Liver (tissue), 10 donors: Measurements from ENCODE around the gene UBE2K. TPM values are rescaled to one million over a fixed set of nuclear protein-coding genes. Genes with fewer than 3 reads are reported as not detected.

Experiments used
- DNase-seq: peaks from one replicate; pipeline ENCODE4 v3.0.0-alpha.2; 2017; ENCODE audit warnings: low spot score
- H3K27ac ChIP-seq, 2 donors: one replicate each; pipeline ENCODE4 v1.7.0; 2013; ENCODE audit warnings: inconsistent platforms in 2 of 2, low read length in 2 of 2, control low read depth in 1 of 2, low read depth in 1 of 2, mild to moderate bottlenecking in 1 of 2
- H3K27me3 ChIP-seq, 4 donors: one replicate each; pipeline versions ENCODE4 v1.6.1 to v1.7.0; 2013; ENCODE audit warnings: low read length in 3 of 4, inconsistent platforms in 1 of 4, mild to moderate bottlenecking in 1 of 4, moderate library complexity in 1 of 4; ENCODE audit not compliant: control insufficient read depth in 4 of 4, insufficient read depth in 4 of 4
- H3K36me3 ChIP-seq, 4 donors: one replicate each; pipeline versions ENCODE4 v1.6.1 to v1.7.0; 2013; ENCODE audit warnings: low read length in 3 of 4, mild to moderate bottlenecking in 3 of 4, low read depth in 1 of 4, moderate library complexity in 1 of 4; ENCODE audit not compliant: control insufficient read depth in 4 of 4, insufficient read depth in 3 of 4
- H3K4me1 ChIP-seq, 4 donors: one replicate each; pipeline versions ENCODE4 v1.6.1 to v1.7.0; 2013; ENCODE audit warnings: low read length in 3 of 4, mild to moderate bottlenecking in 3 of 4, moderate library complexity in 1 of 4; ENCODE audit not compliant: control insufficient read depth in 4 of 4, insufficient read depth in 4 of 4
- H3K4me3 ChIP-seq, 3 donors: one replicate each; pipeline versions ENCODE4 v1.6.1 to v1.7.0; 2013; ENCODE audit warnings: low read length in 3 of 3, control low read depth in 1 of 3, low read depth in 1 of 3, mild to moderate bottlenecking in 1 of 3
- H3K9ac ChIP-seq, 2 donors: one replicate each; pipeline ENCODE4 v1.7.0; 2013; ENCODE audit warnings: low read length in 2 of 2, mild to moderate bottlenecking in 2 of 2, moderate library complexity in 2 of 2, control low read depth in 1 of 2, low read depth in 1 of 2
- H3K9me3 ChIP-seq, 4 donors: one replicate each; pipeline versions ENCODE4 v1.6.1 to v1.7.0; 2013; ENCODE audit warnings: low read length in 3 of 4; ENCODE audit not compliant: control insufficient read depth in 4 of 4
- FOXA1 ChIP-seq: IDR thresholded peaks from 2 replicates; pipeline ENCODE4 v1.6.1; 2016; ENCODE audit warnings: antibody characterized with exemption
- GABPA ChIP-seq, 2 donors: IDR thresholded peaks in 1 of 2; conservative IDR thresholded peaks in 1 of 2; 2 replicates each; pipeline ENCODE4 v1.6.1; 2016; ENCODE audit warnings: antibody characterized with exemption in 2 of 2, mild to moderate bottlenecking in 1 of 2, moderate library complexity in 1 of 2
- WGBS: extraction: QIAGEN DNeasy Blood & Tissue Kit; methylation state at CpG from one replicate; pipeline ENCODE4 v1.1.7; 2013; 5-methylcytosine and 5-hydroxymethylcytosine counted together
- polyA plus RNA-seq, 2 donors: library from polyadenylated mRNA; stranded (reverse) in 1 of 2; unstranded in 1 of 2; fragments of 200-250 nt in 1 of 2; fragments of >200 nt in 1 of 2; fragmentation: Nextera tagmentation in 1 of 2; extraction: Ambion mirVana in 1 of 2; gene quantifications; one replicate each; pipeline versions ENCODE4 v1.2.1 to v1.2.3, GENCODE V29; 2013 to 2015
- small RNA-seq: library from RNA; depleted of rRNA; stranded (forward); fragments of <200 nt; gene quantifications from one replicate; pipeline ENCODE3, GENCODE V24; 2014
- total RNA-seq, 2 donors: library from RNA; depleted of rRNA; stranded (reverse); fragments of >200 nt; gene quantifications; one replicate each; pipeline ENCODE4 v1.2.3, GENCODE V29; 2014
- TF ChIP-seq, protein P1 (sequence below): IDR thresholded peaks from 2 replicates; pipeline ENCODE4 v1.6.1; 2016; ENCODE audit warnings: antibody characterized with exemption
- TF ChIP-seq, protein P2 (sequence below): fragments of 150-350 bp; IDR thresholded peaks from 2 replicates; pipeline ENCODE4 v1.5.1; 2017; ENCODE audit warnings: improper control_type of control experiment, low read depth, low read length; ENCODE audit not compliant: missing input control
- TF ChIP-seq, protein P3 (sequence below): IDR thresholded peaks from 2 replicates; pipeline ENCODE4 v1.6.1; 2016; ENCODE audit warnings: antibody characterized with exemption
- donor health status: healthy.
- donor health status: healthy.
- donor health status: healthy.
- donor health status: healthy.
- donor health status: healthy.

The UBE2K gene
- total and polyA plus RNA-seq, 4 donors: 21.5 to 45.3 (median 26.0) TPM

DNA sequence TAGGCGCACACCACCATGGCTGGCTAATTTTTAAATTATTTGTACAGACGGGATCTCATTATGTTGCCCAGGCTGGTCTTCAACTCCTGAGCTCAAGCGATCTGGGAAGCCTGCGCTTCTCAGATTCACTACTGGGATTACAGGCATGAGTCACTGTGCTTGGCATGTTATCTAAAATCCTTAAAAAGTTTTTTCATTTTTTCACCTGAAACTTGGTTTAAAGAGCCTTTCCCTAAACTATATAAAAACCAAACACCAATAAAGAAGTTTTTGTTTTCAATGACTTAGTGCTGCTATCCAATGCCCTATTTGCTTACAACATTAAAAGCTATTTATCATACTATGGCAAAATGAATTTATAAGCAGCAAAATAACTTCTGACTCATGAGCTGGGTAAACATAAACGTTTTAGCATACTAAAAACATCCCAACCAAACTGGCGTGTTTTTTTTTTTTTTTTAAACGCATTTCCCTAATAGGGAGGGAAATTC, 127.8 kb downstream of the UBE2K start:
- Histone ChIP-seq H3K4me3 (no peak overlapping the region), H3K9ac (no peak overlapping the region), H3K36me3 (peaks cover 2 to 25% (median 16%) of the 10 kb centered on the region in 4 donors), H3K27ac (no peak overlapping the region), H3K4me1 (peaks cover 0 to 6% (median 3%) of the 10 kb centered on the region in 4 donors), H3K27me3 (no peaks in the 10 kb centered on the region), H3K9me3 (no peaks in the 10 kb centered on the region)
- TF ChIP-seq FOXA1 (no peak), GABPA (IDR thresholded peaks at IDR 0.05 in 1 of 2, conservative IDR thresholded peaks at IDR 0.05 in 1 of 2) (no peak)
- TF ChIP-seq, protein P1, sequence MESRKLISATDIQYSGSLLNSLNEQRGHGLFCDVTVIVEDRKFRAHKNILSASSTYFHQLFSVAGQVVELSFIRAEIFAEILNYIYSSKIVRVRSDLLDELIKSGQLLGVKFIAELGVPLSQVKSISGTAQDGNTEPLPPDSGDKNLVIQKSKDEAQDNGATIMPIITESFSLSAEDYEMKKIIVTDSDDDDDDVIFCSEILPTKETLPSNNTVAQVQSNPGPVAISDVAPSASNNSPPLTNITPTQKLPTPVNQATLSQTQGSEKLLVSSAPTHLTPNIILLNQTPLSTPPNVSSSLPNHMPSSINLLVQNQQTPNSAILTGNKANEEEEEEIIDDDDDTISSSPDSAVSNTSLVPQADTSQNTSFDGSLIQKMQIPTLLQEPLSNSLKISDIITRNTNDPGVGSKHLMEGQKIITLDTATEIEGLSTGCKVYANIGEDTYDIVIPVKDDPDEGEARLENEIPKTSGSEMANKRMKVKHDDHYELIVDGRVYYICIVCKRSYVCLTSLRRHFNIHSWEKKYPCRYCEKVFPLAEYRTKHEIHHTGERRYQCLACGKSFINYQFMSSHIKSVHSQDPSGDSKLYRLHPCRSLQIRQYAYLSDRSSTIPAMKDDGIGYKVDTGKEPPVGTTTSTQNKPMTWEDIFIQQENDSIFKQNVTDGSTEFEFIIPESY: no peak
- TF ChIP-seq, protein P2, sequence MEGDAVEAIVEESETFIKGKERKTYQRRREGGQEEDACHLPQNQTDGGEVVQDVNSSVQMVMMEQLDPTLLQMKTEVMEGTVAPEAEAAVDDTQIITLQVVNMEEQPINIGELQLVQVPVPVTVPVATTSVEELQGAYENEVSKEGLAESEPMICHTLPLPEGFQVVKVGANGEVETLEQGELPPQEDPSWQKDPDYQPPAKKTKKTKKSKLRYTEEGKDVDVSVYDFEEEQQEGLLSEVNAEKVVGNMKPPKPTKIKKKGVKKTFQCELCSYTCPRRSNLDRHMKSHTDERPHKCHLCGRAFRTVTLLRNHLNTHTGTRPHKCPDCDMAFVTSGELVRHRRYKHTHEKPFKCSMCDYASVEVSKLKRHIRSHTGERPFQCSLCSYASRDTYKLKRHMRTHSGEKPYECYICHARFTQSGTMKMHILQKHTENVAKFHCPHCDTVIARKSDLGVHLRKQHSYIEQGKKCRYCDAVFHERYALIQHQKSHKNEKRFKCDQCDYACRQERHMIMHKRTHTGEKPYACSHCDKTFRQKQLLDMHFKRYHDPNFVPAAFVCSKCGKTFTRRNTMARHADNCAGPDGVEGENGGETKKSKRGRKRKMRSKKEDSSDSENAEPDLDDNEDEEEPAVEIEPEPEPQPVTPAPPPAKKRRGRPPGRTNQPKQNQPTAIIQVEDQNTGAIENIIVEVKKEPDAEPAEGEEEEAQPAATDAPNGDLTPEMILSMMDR: no peak
- TF ChIP-seq, protein P3, sequence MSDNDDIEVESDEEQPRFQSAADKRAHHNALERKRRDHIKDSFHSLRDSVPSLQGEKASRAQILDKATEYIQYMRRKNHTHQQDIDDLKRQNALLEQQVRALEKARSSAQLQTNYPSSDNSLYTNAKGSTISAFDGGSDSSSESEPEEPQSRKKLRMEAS: no peak
- WGBS: 91% methylated on average over 7 of the region's 7 CpGs
- DNase-seq: no peak

Small RNA genes within 50 kb of the gene (small RNA-seq; reads per million reads assigned to genes)
- gene RF00019: not detected
- not detected for gene RN7SL558P

Other genes with a start within 250 kb of the UBE2K start
- 1,000 to 10,000 TPM in 1 of 2 donors, 100 to 1,000 TPM in 1; 732 to 1,176 TPM for gene RPL9, start 239.2 kb upstream of the UBE2K start, total RNA-seq
- gene RPL9, start 239.2 kb upstream of the UBE2K start, polyA plus RNA-seq: 100 to 1,000 TPM; 427 to 499 TPM
- 1 to 10 TPM; 7.1 to 9.7 TPM for gene LIAS, start 239.1 kb upstream of the UBE2K start, total RNA-seq
- gene LIAS, start 239.1 kb upstream of the UBE2K start, polyA plus RNA-seq: 1 to 10 TPM; 9.4 to 9.7 TPM
- gene UGDH, start 170.7 kb upstream of the UBE2K start, total RNA-seq: 100 to 1,000 TPM in 1 of 2 donors, 10 to 100 TPM in 1; 33.1 to 241 TPM
- 100 to 1,000 TPM in 1 of 2 donors, 10 to 100 TPM in 1; 40.5 to 127 TPM for gene UGDH, start 170.7 kb upstream of the UBE2K start, polyA plus RNA-seq
- gene SMIM14, start 59.3 kb upstream of the UBE2K start, total RNA-seq: 100 to 1,000 TPM in 1 of 2 donors, 10 to 100 TPM in 1; 21.1 to 102 TPM
- gene SMIM14, start 59.3 kb upstream of the UBE2K start, polyA plus RNA-seq: 100 to 1,000 TPM in 1 of 2 donors, 10 to 100 TPM in 1; 80.9 to 311 TPM